A673 (cell line): Measurements from ENCODE around the gene PYY.

Source experiments
- EZH2 ChIP-seq: fragments of 200-600 bp; sonication (generic); IDR thresholded peaks from 2 replicates; pipeline ENCODE4 v1.6.1; 2017; ENCODE audit warnings: borderline replicate concordance, low read depth, mild to moderate bottlenecking, mixed read lengths, antibody characterized with exemption, low read length; ENCODE audit not compliant: poor library complexity, severe bottlenecking
- TF ChIP-seq, protein P1 (sequence below): fragments of 300-800, 200-600 bp; sonication (generic); conservative IDR thresholded peaks from 2 replicates; pipeline ENCODE4 v1.5.1; 2017; ENCODE audit warnings: low read depth, mild to moderate bottlenecking, antibody characterized with exemption, low read length, moderate library complexity, mixed read lengths

DNA sequence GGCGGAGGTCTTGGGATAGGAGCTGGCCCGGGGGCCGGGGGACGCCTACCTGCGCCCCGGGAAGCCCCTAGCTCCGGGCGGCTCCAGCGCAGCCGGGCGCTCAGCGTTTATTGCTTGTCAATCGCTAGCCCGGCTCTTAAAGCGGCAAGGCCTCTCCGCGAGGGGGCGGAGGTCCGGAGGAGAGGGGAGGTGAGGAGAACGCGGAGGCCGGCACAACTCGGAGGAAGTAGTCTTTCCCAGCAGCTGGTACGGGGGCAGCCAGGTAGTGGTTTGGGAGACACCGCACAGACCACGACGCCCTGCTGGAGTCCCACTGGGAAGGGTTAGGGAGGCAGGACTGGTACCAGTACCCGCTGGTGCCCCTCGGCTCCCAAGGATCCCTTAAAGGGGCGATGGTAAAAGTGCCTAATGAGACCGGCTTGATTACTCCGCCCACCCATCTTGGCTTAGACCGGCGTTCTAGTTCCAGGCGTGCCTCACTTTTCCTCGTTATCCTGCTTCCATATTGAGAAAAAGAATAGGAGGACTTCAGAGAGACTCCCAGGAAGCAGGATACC is 46.2 kb downstream of the PYY start, which contains the start of gene MPP2:
- TF ChIP-seq, protein P1, sequence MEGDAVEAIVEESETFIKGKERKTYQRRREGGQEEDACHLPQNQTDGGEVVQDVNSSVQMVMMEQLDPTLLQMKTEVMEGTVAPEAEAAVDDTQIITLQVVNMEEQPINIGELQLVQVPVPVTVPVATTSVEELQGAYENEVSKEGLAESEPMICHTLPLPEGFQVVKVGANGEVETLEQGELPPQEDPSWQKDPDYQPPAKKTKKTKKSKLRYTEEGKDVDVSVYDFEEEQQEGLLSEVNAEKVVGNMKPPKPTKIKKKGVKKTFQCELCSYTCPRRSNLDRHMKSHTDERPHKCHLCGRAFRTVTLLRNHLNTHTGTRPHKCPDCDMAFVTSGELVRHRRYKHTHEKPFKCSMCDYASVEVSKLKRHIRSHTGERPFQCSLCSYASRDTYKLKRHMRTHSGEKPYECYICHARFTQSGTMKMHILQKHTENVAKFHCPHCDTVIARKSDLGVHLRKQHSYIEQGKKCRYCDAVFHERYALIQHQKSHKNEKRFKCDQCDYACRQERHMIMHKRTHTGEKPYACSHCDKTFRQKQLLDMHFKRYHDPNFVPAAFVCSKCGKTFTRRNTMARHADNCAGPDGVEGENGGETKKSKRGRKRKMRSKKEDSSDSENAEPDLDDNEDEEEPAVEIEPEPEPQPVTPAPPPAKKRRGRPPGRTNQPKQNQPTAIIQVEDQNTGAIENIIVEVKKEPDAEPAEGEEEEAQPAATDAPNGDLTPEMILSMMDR = no peak
- TF ChIP-seq EZH2 = no peak
